Heart left ventricle (tissue), 16 donors: ENCODE results near the gene TLCD3B. TPM values are rescaled to one million over a fixed set of nuclear protein-coding genes. Genes with fewer than 3 reads are reported as not detected.

ENCODE experiments used
- ATAC-seq, 4 donors: fragments of 200-7000 bp; cut with Tn5 transposase; one replicate each; pipeline ENCODE4 v1.9.1; 2020 to 2022; ENCODE audit warnings: moderate library complexity in 4 of 4, mild to moderate bottlenecking in 3 of 4, moderate number of reproducible peaks in 1 of 4
- DNase-seq, 5 donors: peaks; one replicate each; pipeline ENCODE4 v3.0.0-alpha.2; 2020
- H3K27ac ChIP-seq, 12 donors: fragments of 200-600 bp; sonication (generic) in 4 of 12; one replicate each; pipeline versions ENCODE4 v1.5.0 to v1.8.0; 2016 to 2022; ENCODE audit warnings: mild to moderate bottlenecking in 2 of 12
- H3K27me3 ChIP-seq, 9 donors: fragments of 200-600 bp; sonication (generic) in 2 of 9; one replicate each; pipeline versions ENCODE4 v1.5.1 to v1.8.0; 2016 to 2022; ENCODE audit warnings: mild to moderate bottlenecking in 3 of 9
- H3K36me3 ChIP-seq, 9 donors: fragments of 200-600 bp; sonication (generic) in 2 of 9; one replicate each; pipeline versions ENCODE4 v1.5.0 to v1.8.0; 2018 to 2022; ENCODE audit warnings: mild to moderate bottlenecking in 2 of 9
- H3K4me1 ChIP-seq, 12 donors: fragments of 200-600 bp; sonication (generic) in 4 of 12; one replicate each; pipeline versions ENCODE4 v1.5.0 to v1.8.0; 2016 to 2022; ENCODE audit warnings: mild to moderate bottlenecking in 3 of 12
- H3K4me3 ChIP-seq, 12 donors: fragments of 200-600 bp; sonication (generic) in 4 of 12; one replicate each; pipeline versions ENCODE4 v1.5.0 to v1.8.0; 2017 to 2022; ENCODE audit warnings: mild to moderate bottlenecking in 9 of 12, moderate library complexity in 4 of 12
- H3K9me3 ChIP-seq, 12 donors: fragments of 200-600 bp; sonication (generic) in 4 of 12; one replicate each; pipeline versions ENCODE4 v1.5.0 to v1.8.0; 2016 to 2022; ENCODE audit warnings: mild to moderate bottlenecking in 1 of 12
- POLR2A ChIP-seq, 2 donors: fragments of 450-650 bp; IDR thresholded peaks; one replicate each; pipeline ENCODE4 v1.6.1; 2017; ENCODE audit warnings: antibody characterized with exemption in 2 of 2, mild to moderate bottlenecking in 2 of 2, moderate library complexity in 2 of 2
- WGBS, 4 donors: extraction: QIAGEN DNeasy Blood & Tissue Kit in 2 of 4; methylation state at CpG; one replicate each; pipeline versions ENCODE4 v1.1.5 to v1.1.7; 2013 to 2018; 5-methylcytosine and 5-hydroxymethylcytosine counted together
- intact Hi-C, 10 donors: fragments of 100-400 bp; cut with DNase I; formaldehyde crosslinking; loops; one replicate each; pipeline versions ENCODE4 v1.11.1 to v1.14.2; 2022
- polyA plus RNA-seq, 2 donors: library from polyadenylated mRNA; stranded (reverse); fragments of 200-250 nt; gene quantifications; one replicate each; pipeline ENCODE4 v1.2.3, GENCODE V29; 2013
- total RNA-seq, 9 donors: library from RNA; depleted of rRNA in 2 of 9; stranded (reverse); fragments of >200 nt in 2 of 9; fragmentation: NEBNext Ultra II Directional in 3 of 9; extraction: Animal tissue kit (Norgen Biotek cat#: 25700) in 3 of 9; gene quantifications; one replicate each; pipeline versions ENCODE4 v1.1.0 to v1.2.4, GENCODE V29; 2016 to 2023
- TF ChIP-seq, protein P1 (sequence below), 12 donors: fragments of 200-600 bp; sonication (generic) in 4 of 12; IDR thresholded peaks; one replicate each; pipeline versions ENCODE4 v1.5.0 to v1.8.0; 2018 to 2022; ENCODE audit warnings: antibody characterized with exemption in 12 of 12, mild to moderate bottlenecking in 5 of 12
- donor health status: ischemic (EF 13 %, LVEDD 7.1; RV severe dilation, severe dysfunction).
- donor health status: healthy with polysubstance abuse.
- donor health status: DM: no; HTN: yes; CAD: no.
- donor health status: DM: no; HTN: no; CAD: no.
- donor health status: ischemic (EF 25% LVEDD 6.9; RV normal size, moderate dysfunction).
- donor health status: ischemic (EF 25% LVEDD 5.7; RV mildly dilated, moderate dysfunction).
- donor health status: healthy.
- donor health status: DM: yes; HTN: yes; CAD: no.
- donor health status: ischemic (EF 35%, LVEDD 5.7; RV mildly dilated, moderate dysfunction).
- donor health status: nonischemic (EF 11% LVEDD 7.7; RV severe dilation, severe dysfunction).
- donor health status: DM: yes; HTN: yes; CAD: no.
- donor health status: PGD.
- donor health status: ischemic (EF 29% LVEDD 5.4; RV normal size, mild dysfunction).
- donor health status: nonischemic (EF 23%, LVEDD 6.1; RV moderate dilation, normal function).

TLCD3B gene
- total and polyA plus RNA-seq, 11 donors = not detected

DNA sequence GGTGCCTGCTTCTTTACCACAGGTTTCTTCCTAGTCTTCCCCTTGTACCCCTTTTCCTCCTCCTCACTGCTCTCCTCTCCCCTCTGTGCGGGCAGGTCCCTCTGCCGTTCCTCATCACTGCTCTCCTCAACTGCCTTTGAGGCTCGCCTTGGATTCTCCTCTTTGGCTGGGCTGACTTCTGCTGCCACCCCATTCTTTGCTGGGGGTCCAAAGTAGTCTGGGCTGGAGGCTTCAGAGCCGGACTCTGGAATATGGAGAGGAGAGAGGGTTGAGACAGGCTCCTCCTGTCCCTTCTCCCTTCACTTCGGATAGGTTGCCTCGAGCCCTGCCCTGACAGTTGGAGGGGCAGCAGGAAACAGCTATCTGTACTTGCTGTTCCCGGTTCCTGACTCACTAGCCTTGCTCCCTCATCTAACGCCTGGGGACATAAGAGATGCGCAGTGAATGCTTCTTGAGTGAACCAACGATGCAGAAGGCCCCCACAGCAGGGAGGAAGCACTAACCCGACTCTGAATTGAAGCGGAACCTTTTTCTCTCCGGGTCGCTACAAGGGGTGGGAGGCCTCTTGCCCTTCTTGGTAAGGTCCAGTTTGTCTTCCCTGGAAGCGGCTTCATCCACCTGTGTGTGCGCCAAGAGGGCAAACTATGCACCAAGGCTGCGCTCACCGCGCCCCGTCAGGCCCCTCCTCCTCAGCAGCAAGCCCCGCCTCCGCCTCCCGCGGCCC lies 36.3 kb downstream of the TLCD3B start:
- peaks cover 0 to 62% (median 48%) of the 10 kb centered on the region in 9 donors for H3K36me3 ChIP-seq
- intact Hi-C loops = loop anchor here in 9 of 10 donors (1.0 to 10.0 kb wide), 11 partner anchors 17 to 190 kb away; partner anchors contain the start of genes TMEM219 (in 4 of the 9), CDIPT (in 2 of the 9), KCTD13 (in 2 of the 9) and MAZ (in 2 of the 9)
- peak in 3 of 5 donors; percentile 61 to 82 (median 62) for DNase-seq

DNA sequence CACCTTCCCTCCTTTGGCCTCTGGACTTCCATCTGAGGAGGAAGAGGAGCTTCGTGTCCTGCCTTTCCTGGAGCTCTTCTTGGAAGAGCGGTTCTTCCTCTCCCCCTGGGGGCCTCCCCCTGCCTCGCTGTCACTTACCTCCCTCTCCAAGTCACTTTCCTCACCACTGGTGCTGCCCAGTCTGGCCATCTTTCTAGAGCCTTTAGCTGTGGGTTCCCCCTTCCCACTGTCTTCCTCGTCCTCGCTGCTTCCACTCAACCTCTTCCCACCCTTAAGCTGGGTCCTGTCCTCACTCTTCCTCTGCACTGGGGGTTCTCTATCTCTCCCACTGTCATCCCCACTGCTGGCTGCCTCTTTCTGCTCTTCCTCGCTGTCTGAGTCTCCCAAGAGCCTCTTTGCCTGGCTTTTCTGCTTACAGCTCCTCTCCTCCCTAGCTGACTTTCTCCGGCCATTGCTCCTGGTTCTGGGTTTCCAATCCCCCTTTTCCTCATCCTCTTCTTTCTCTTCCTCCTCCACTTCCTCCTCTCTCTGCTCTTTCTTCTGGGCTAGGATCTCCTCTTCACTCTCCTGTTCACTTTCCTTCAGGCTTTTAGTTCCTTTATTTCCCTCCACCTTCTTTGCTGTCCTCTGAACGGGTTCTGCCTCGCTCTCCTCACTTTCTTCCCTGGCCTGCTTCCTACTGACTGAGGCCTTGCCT lies 37.0 kb downstream of the TLCD3B start:
- H3K36me3 ChIP-seq = peaks cover 0 to 64% (median 53%) of the 10 kb centered on the region in 9 donors
- H3K4me3 ChIP-seq = peak overlapping the region in 4 of 12 donors; percentile 69 to 95 (median 83)
- H3K9me3 ChIP-seq = no peaks in the 10 kb centered on the region
- H3K27ac ChIP-seq = peak overlapping the region in 5 of 12 donors; percentile 4 to 98 (median 96)
- H3K4me1 ChIP-seq = peaks cover 0 to 31% (median 18%) of the 10 kb centered on the region in 12 donors
- WGBS, 4 donors = 73 to 83% (median 80%) methylated on average over 9 of the region's 9 CpGs
- intact Hi-C loops = loop anchor here in 6 of 10 donors (2.0 to 10.0 kb wide), 5 partner anchors 17 to 189 kb away; partner anchors contain the start of genes MAZ (in 1 of the 6), PAGR1 (in 1 of the 6), PRRT2 (in 1 of the 6) and TAOK2 (in 1 of the 6)
- DNase-seq (peak in 1 of 5 donors; percentile 2), ATAC-seq (no peak)
- no peaks in the 10 kb centered on the region for H3K27me3 ChIP-seq
- TF ChIP-seq, protein P1, sequence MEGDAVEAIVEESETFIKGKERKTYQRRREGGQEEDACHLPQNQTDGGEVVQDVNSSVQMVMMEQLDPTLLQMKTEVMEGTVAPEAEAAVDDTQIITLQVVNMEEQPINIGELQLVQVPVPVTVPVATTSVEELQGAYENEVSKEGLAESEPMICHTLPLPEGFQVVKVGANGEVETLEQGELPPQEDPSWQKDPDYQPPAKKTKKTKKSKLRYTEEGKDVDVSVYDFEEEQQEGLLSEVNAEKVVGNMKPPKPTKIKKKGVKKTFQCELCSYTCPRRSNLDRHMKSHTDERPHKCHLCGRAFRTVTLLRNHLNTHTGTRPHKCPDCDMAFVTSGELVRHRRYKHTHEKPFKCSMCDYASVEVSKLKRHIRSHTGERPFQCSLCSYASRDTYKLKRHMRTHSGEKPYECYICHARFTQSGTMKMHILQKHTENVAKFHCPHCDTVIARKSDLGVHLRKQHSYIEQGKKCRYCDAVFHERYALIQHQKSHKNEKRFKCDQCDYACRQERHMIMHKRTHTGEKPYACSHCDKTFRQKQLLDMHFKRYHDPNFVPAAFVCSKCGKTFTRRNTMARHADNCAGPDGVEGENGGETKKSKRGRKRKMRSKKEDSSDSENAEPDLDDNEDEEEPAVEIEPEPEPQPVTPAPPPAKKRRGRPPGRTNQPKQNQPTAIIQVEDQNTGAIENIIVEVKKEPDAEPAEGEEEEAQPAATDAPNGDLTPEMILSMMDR (IDR thresholded peaks at IDR 0.05) = no peak

More for the DNA sequence above, 36.3 kb downstream of the TLCD3B start:
- H3K4me3 ChIP-seq = peak overlapping the region; percentile 53 to 95 (median 80)
- H3K27me3 ChIP-seq = no peaks in the 10 kb centered on the region
- peak in 3 of 4 donors; percentile 34 to 40 (median 35) for ATAC-seq
- 9 to 28% (median 11%) methylated on average over 12 to 24 of the region's 24 CpGs for WGBS, 4 donors
- H3K9me3 ChIP-seq = no peaks in the 10 kb centered on the region
- peak overlapping the region; percentile 88 to 100 (median 96) for H3K27ac ChIP-seq
- peaks cover 0 to 31% (median 18%) of the 10 kb centered on the region in 12 donors for H3K4me1 ChIP-seq
- TF ChIP-seq, protein P1 (IDR thresholded peaks at IDR 0.05) = no peak
- no peak for TF ChIP-seq POLR2A (IDR thresholded peaks at IDR 0.05)

DNA sequence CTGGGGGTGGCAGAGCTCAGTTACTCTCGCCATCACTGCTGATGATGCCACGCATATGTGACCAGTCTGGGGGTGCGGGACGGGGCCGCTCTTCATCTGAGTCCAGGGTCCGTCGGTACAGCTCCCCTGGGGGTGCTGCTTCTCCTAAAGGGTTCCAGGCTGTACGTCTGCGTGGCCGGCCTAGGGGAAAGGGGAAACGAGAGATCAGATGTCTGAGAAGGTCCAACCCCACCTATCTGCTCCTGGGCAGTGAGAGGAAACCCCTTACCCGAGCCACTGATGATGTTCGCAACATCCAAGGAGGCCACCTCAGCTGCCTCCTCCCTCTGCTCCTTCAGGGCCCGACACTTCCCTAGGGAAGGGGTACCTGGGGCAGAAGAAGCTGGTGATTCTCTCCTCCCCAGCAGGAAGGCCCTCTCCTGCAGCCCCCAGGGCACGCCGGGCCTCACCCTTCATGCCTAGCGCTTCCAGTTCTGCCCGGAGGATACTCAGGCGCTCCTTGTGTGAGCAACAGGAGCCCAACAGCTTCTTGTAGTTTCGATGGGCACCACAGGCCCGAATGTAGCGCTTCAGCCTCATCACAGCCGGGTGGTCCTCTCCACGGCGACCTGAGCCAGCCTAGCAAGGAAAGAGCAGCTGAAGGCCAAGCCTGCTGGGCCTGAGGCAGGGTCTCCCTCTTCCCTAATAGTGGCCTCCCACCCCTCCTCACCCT lies 37.7 kb downstream of the TLCD3B start:
- no peak for ATAC-seq
- 82 to 88% (median 84%) methylated on average over 17 to 25 of the region's 25 CpGs for WGBS, 4 donors
- intact Hi-C loops = loop anchor here in 2 of 10 donors (10.0 kb wide), 2 partner anchors 179 to 189 kb away; partner anchors contain the start of genes MAZ (in 1 of the 2), PAGR1 (in 1 of the 2) and PRRT2 (in 1 of the 2)
- H3K4me1 ChIP-seq = peaks cover 0 to 31% (median 18%) of the 10 kb centered on the region in 12 donors
- no peaks in the 10 kb centered on the region for H3K9me3 ChIP-seq
- DNase-seq = peak in 1 of 5 donors; percentile 58
- no peak overlapping the region for H3K4me3 ChIP-seq
- no peak for TF ChIP-seq POLR2A (IDR thresholded peaks at IDR 0.05)
- no peak overlapping the region for H3K27ac ChIP-seq
- H3K27me3 ChIP-seq = no peaks in the 10 kb centered on the region
- H3K36me3 ChIP-seq = peaks cover 0 to 66% (median 59%) of the 10 kb centered on the region in 9 donors

DNA sequence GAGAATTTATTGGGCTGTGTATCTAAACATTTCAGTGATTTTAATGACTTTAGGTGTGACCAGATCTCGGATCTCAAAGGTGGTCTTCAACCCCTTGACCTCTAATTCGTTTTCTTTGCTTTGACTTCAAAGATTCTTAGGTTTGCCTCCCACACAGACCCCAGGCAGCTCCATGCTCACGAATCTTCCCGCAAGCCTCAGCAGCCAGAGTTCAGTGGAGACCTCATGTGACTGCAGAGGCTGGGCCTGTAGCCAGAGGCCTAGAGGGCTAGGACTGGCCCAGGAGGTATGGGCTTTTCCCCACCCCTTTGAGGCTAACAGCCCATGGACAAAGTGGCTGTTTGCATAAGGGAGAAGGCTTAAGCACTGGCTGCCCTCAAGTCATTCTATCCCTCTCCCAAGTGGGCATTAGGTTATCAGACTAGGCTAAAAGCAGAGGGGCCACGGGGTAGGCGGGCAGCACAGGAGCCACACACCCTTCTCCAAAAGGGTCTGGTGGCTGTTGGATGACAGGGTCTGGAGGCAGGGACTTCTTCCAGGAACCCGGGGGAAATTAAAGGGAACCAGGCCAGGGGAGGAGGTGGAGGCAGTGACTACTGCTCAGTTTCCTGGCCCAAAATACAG lies 38.6 kb downstream of the TLCD3B start:
- TF ChIP-seq POLR2A (IDR thresholded peaks at IDR 0.05) = no peak
- TF ChIP-seq, protein P1 (IDR thresholded peaks at IDR 0.05) = no peak
- Histone ChIP-seq H3K4me3 (no peak overlapping the region), H3K36me3 (peaks cover 0 to 66% (median 63%) of the 10 kb centered on the region in 9 donors), H3K9me3 (no peaks in the 10 kb centered on the region), H3K4me1 (peaks cover 0 to 30% (median 18%) of the 10 kb centered on the region in 12 donors), H3K27me3 (no peaks in the 10 kb centered on the region), H3K27ac (no peak overlapping the region)
- intact Hi-C loops = loop anchor here in 2 of 10 donors (10.0 kb wide), 2 partner anchors 178 to 188 kb away; partner anchors contain the start of genes MAZ (in 1 of the 2), PAGR1 (in 1 of the 2) and PRRT2 (in 1 of the 2)
- 45 to 56% (median 52%) methylated on average over 7 of the region's 7 CpGs for WGBS, 4 donors
- peak in 1 of 5 donors; percentile 18 for DNase-seq
- no peak for ATAC-seq
